Left lobe of liver (tissue), 2 donors: ENCODE measurements around the gene CLEC18C. TPM values are rescaled to one million over a fixed set of nuclear protein-coding genes. Genes with fewer than 3 reads are reported as not detected.
A peak's percentile ranks its signal among the peaks of the same experiment; 100 is the strongest.
"Not testable (repeated sequence)": the region's sequence is repeated elsewhere in the genome, so short reads cannot be mapped to it uniquely, and the experiment has no call there.

ENCODE experiments used
- ATAC-seq: fragments of 200-7000 bp; cut with Tn5 transposase; one replicate; pipeline ENCODE4 v1.9.1; 2020; ENCODE audit warnings: mild to moderate bottlenecking, moderate library complexity
- DNase-seq: peaks from one replicate; pipeline ENCODE4 v3.0.0-alpha.2; 2020; ENCODE audit warnings: low spot score
- total RNA-seq: library from RNA; stranded (reverse); gene quantifications from one replicate; pipeline ENCODE4 v1.2.1, GENCODE V29; 2021
- donor health status: DM: no; HTN: no; CAD: no; lungs with moderate emphysema.
- donor health status: DM: no; HTN: yes; CAD: no.

CLEC18C gene
- total RNA-seq, 1 donor from 2014 or later = 0.40 TPM

GRCh38 chr16:70204010-70204409, 30.4 kb downstream of the CLEC18C start:
- not testable (repeated sequence) for ATAC-seq, DNase-seq

- DNase-seq, ATAC-seq: not testable (repeated sequence)
Measured at GRCh38 chr16:70204668-70205405, 31.2 kb downstream of the CLEC18C start.

GRCh38 chr16:70206382-70206781, 32.8 kb downstream of the CLEC18C start:
- DNase-seq, ATAC-seq: not testable (repeated sequence)

- ATAC-seq = not testable (repeated sequence)
Measured at GRCh38 chr16:70218586-70218985, 45.0 kb downstream of the CLEC18C start.

GRCh38 chr16:70222574-70222973, 49.0 kb downstream of the CLEC18C start:
- DNase-seq, ATAC-seq: not testable (repeated sequence)

More at GRCh38 chr16:70218586-70218985, 45.0 kb downstream of the CLEC18C start:
- not testable (repeated sequence) for DNase-seq

GRCh38 chr16:70223216-70223615, 49.6 kb downstream of the CLEC18C start:
- DNase-seq, ATAC-seq: not testable (repeated sequence)

- peak; percentile 51 for ATAC-seq
- not testable (repeated sequence) for DNase-seq
Measured at GRCh38 chr16:70223971-70224513, 50.5 kb downstream of the CLEC18C start.

- not testable (repeated sequence) for DNase-seq, ATAC-seq
Measured at GRCh38 chr16:70224645-70225044, 51.1 kb downstream of the CLEC18C start.

GRCh38 chr16:70225430-70225829, 51.8 kb downstream of the CLEC18C start:
- not testable (repeated sequence) for DNase-seq, ATAC-seq

- not testable (repeated sequence) for ATAC-seq
Measured at GRCh38 chr16:70226024-70226423, 52.4 kb downstream of the CLEC18C start.

GRCh38 chr16:70231831-70232230, 58.2 kb downstream of the CLEC18C start:
- ATAC-seq, DNase-seq: not testable (repeated sequence)

More at GRCh38 chr16:70226024-70226423, 52.4 kb downstream of the CLEC18C start:
- not testable (repeated sequence) for DNase-seq

Other genes starting within 250 kb of the CLEC18C start
- 0.35 TPM for gene CLEC18A, start 222.5 kb upstream of the CLEC18C start, total RNA-seq
- gene PDPR, start 59.5 kb upstream of the CLEC18C start, total RNA-seq = 7.8 TPM
- 8.2 TPM for gene EXOSC6, start 78.2 kb downstream of the CLEC18C start, total RNA-seq
- 82.4 TPM for gene AARS1, start 115.7 kb downstream of the CLEC18C start, total RNA-seq
- gene DDX19B, start 125.4 kb downstream of the CLEC18C start, total RNA-seq = 14.6 TPM
- gene DDX19A, start 173.1 kb downstream of the CLEC18C start, total RNA-seq = 15.3 TPM